OCI-LY7 (cell line): Measurements from ENCODE around the gene PCDHGA1. TPM values are rescaled to one million over a fixed set of nuclear protein-coding genes. Genes with fewer than 3 reads are reported as not detected.

Source experiments
- BruUV-seq: library from RNA; stranded (reverse); fragments of 400-500 nt; replicated peaks from 2 replicates; lab custom pipeline; 2021; lab: Mats Ljungman, UMichigan
- CTCF ChIA-PET: fragments of 300-600 bp; sonication (Branson Sonifier 250); formaldehyde crosslinking; loops from one replicate; lab custom pipeline; 2022; ENCODE audit warnings: antibody characterized with exemption; ENCODE audit not compliant: unreplicated experiment; lab: Charles Lee
- POLR2A ChIA-PET: fragments of 300-600 bp; sonication (Branson Sonifier 250); formaldehyde crosslinking; loops from one replicate; lab custom pipeline; 2022; ENCODE audit warnings: antibody characterized with exemption; lab: Charles Lee
- DNase-seq: peaks from one replicate; pipeline ENCODE4 v3.0.0-alpha.2; 2015; ENCODE audit warnings: low spot score
- H2AFZ ChIP-seq: fragments of 200-600 bp; sonication (generic), shearing (Covaris generic); 2 replicates; pipeline ENCODE4 v1.6.1; 2014; ENCODE audit warnings: mild to moderate bottlenecking, antibody characterized with exemption, low read length, moderate library complexity
- H3K27ac ChIP-seq: fragments of 200-600 bp; sonication (generic); 2 replicates; pipeline ENCODE4 v1.5.1; 2014; ENCODE audit warnings: mixed run types, low read depth, mild to moderate bottlenecking, moderate library complexity, low read length, inconsistent platforms; ENCODE audit not compliant: poor library complexity, severe bottlenecking
- H3K36me3 ChIP-seq: fragments of 200-600 bp; sonication (generic); 2 replicates; pipeline ENCODE4 v1.6.1; 2014; ENCODE audit warnings: mild to moderate bottlenecking, antibody characterized with exemption, low read length, moderate library complexity, mixed read lengths; ENCODE audit not compliant: insufficient read depth
- H3K4me1 ChIP-seq: fragments of 200-600 bp; sonication (generic); 2 replicates; pipeline ENCODE4 v1.5.1; 2014; ENCODE audit warnings: mild to moderate bottlenecking, low read length; ENCODE audit not compliant: insufficient read depth, poor library complexity, severe bottlenecking
- H3K4me2 ChIP-seq: fragments of 200-600 bp; sonication (generic); 2 replicates; pipeline ENCODE4 v1.6.1; 2014; ENCODE audit warnings: mild to moderate bottlenecking, low read length
- H3K4me3 ChIP-seq: fragments of 200-600 bp; sonication (generic); 2 replicates; pipeline ENCODE4 v1.5.1; 2014; ENCODE audit warnings: mild to moderate bottlenecking, low read depth, low read length; ENCODE audit not compliant: poor library complexity, severe bottlenecking
- H3K79me2 ChIP-seq: fragments of 200-600 bp; sonication (generic); 2 replicates; pipeline ENCODE4 v1.6.1; 2016; ENCODE audit warnings: low read depth, mild to moderate bottlenecking, low read length, moderate library complexity, mixed read lengths; ENCODE audit not compliant: insufficient read depth
- H3K9me2 ChIP-seq: fragments of 200-600 bp; sonication (generic); 2 replicates; pipeline ENCODE4 v1.6.1; 2016; ENCODE audit warnings: mild to moderate bottlenecking, low read length, mixed read lengths; ENCODE audit not compliant: insufficient read depth
- H3K9me3 ChIP-seq: fragments of 200-600 bp; sonication (generic); 2 replicates; pipeline ENCODE4 v1.6.1; 2014; ENCODE audit warnings: mild to moderate bottlenecking, mixed run types, low read length, mixed read lengths
- H4K20me1 ChIP-seq: fragments of 200-600 bp; sonication (generic); 2 replicates; pipeline ENCODE4 v1.6.1; 2014; ENCODE audit warnings: mild to moderate bottlenecking, antibody characterized with exemption, low read length, moderate library complexity, mixed read lengths; ENCODE audit not compliant: insufficient read depth
- CTCF ChIP-seq: fragments of 200-600 bp; sonication (generic); conservative IDR thresholded peaks from 2 replicates; pipeline ENCODE4 v1.5.1; 2014; ENCODE audit warnings: mild to moderate bottlenecking, antibody characterized with exemption, low read length, moderate library complexity, mixed read lengths
- EZH2phosphoT487 ChIP-seq: fragments of 200-600 bp; sonication (generic); IDR thresholded peaks from 2 replicates; pipeline ENCODE4 v1.6.1; 2018; ENCODE audit warnings: low read depth, borderline replicate concordance, mild to moderate bottlenecking, mixed run types, antibody characterized with exemption, low read length, moderate library complexity, mixed read lengths
- intact Hi-C: fragments of 100-400 bp; cut with micrococcal nuclease; formaldehyde crosslinking; loops from one replicate; pipeline ENCODE4 v1.10.0; 2022; ENCODE audit not compliant: unreplicated experiment
- total RNA-seq, 2 experiments: library from RNA; depleted of rRNA in 1 of 2; stranded (reverse); fragments of >200 nt in 1 of 2; shearing (Covaris generic) in 1 of 2; gene quantifications; 2 replicates each; pipeline ENCODE4 v1.2.3, GENCODE V29; 2014 to 2022

The PCDHGA1 gene
- total RNA-seq, 2 experiments from 2014 or later: 1.3 to 1.9 TPM

GRCh38 chr5:141479776-141480175, 149.5 kb downstream of the PCDHGA1 start:
- TF ChIP-seq EZH2phosphoT487 (no peak), CTCF (no peak)
- CTCF ChIA-PET: interaction anchor here (1.1 kb wide), 1 partner anchor 79 kb away, joined by 3 read pairs; no protein-coding TSS in a partner anchor
- Histone ChIP-seq H3K79me2 (peaks cover 81% of the 10 kb centered on the region), H4K20me1 (no peaks in the 10 kb centered on the region), H3K4me3 (peak overlapping the region; percentile 79), H3K9me3 (no peaks in the 10 kb centered on the region), H3K4me2 (peak overlapping the region; percentile 84), H2AFZ (no peak overlapping the region), H3K36me3 (peaks cover 24% of the 10 kb centered on the region; the same call in 1 of the 2 replicates), H3K9me2 (no peaks in the 10 kb centered on the region), H3K4me1 (peaks cover 86% of the 10 kb centered on the region), H3K27ac (peak overlapping the region; percentile 65)
- intact Hi-C loops: loop anchor here (1.0 to 5.0 kb wide), 2 partner anchors 28 to 117 kb away; partner anchors contain the start of gene PCDHGA5
- POLR2A ChIA-PET: interaction anchor here (0.8 to 8.2 kb wide), 12 partner anchors 10 to 159 kb away, joined by 3 to 109 read pairs (median 6); partner anchors contain the start of genes PCDHGC5 and TAF7
- BruUV-seq: no TSS peak
- no peak for DNase-seq

GRCh38 chr5:141483902-141484301, 153.6 kb downstream of the PCDHGA1 start:
- Histone ChIP-seq H3K9me3 (no peaks in the 10 kb centered on the region), H3K4me2 (peak overlapping the region; percentile 70), H2AFZ (no peak overlapping the region), H3K36me3 (peaks cover 55% of the 10 kb centered on the region), H4K20me1 (0 out of 2 replicates have a peak, but pooled peaks cover 6% of the 10 kb centered on the region), H3K4me3 (peak overlapping the region; percentile 64), H3K27ac (peak overlapping the region; percentile 20), H3K79me2 (peaks cover 62% of the 10 kb centered on the region), H3K4me1 (peaks cover 72% of the 10 kb centered on the region), H3K9me2 (no peaks in the 10 kb centered on the region)
- no peak for TF ChIP-seq CTCF
- ChIA-PET CTCF (interaction anchor here (0.6 to 1.1 kb wide), 2 partner anchors 23 to 114 kb away, joined by 3 read pairs; partner anchors contain the start of gene PCDHGB3), POLR2A (interaction anchor here (0.6 to 8.2 kb wide), 8 partner anchors 9 to 1896 kb away, joined by 3 to 109 read pairs (median 6); partner anchors contain the start of gene PCDHGB2)
- DNase-seq: no peak
- no TSS peak for BruUV-seq
- intact Hi-C loops: no loop called here

- no peak overlapping the region for H2AFZ ChIP-seq
- H3K4me1 ChIP-seq: peaks cover 69% of the 10 kb centered on the region
- H3K9me2 ChIP-seq: no peaks in the 10 kb centered on the region
- no peaks in the 10 kb centered on the region for H3K9me3 ChIP-seq
- 0 out of 2 replicates have a peak, but pooled peaks cover 6% of the 10 kb centered on the region for H4K20me1 ChIP-seq
- peaks cover 57% of the 10 kb centered on the region for H3K36me3 ChIP-seq
- peak overlapping the region; percentile 70 for H3K4me2 ChIP-seq
- CTCF ChIA-PET: interaction anchor here (0.6 to 1.1 kb wide), 2 partner anchors 23 to 115 kb away, joined by 3 read pairs; partner anchors contain the start of gene PCDHGB3
- intact Hi-C loops: no loop called here
- POLR2A ChIA-PET: interaction anchor here (0.8 to 8.2 kb wide), 6 partner anchors 9 to 124 kb away, joined by 3 to 109 read pairs (median 4); partner anchors contain the start of gene PCDHGB2
- no peak for DNase-seq
- H3K4me3 ChIP-seq: peak overlapping the region; percentile 64
- peak overlapping the region; percentile 20 for H3K27ac ChIP-seq
- TF ChIP-seq EZH2phosphoT487: no peak
- no peak for TF ChIP-seq CTCF
- BruUV-seq: no TSS peak
- peaks cover 58% of the 10 kb centered on the region for H3K79me2 ChIP-seq
Observed at GRCh38 chr5:141484310-141484640, 154.0 kb downstream of the PCDHGA1 start.
